Fibroblast of pulmonary artery (primary cell): ENCODE results near the gene CD226.
"Not testable (repeated sequence)": the region's sequence is repeated elsewhere in the genome, so short reads cannot be mapped to it uniquely, and the experiment has no call there.

Experiments
- DNase-seq: peaks from one replicate; pipeline ENCODE4 v3.0.0-alpha.2; 2010; ENCODE audit warnings: low read depth
- H3K4me3 ChIP-seq: replicated peaks from 2 replicates; pipeline ENCODE4 v1.5.1; 2011; ENCODE audit warnings: low read depth, mild to moderate bottlenecking, control low read depth, low read length, moderate library complexity
- CTCF ChIP-seq: IDR thresholded peaks from 2 replicates; pipeline ENCODE4 v1.5.1; 2011; ENCODE audit warnings: mild to moderate bottlenecking, control low read depth, low read length, inconsistent platforms; ENCODE audit errors: missing control alignments

CD226 gene

GRCh38 chr18:69985239-69985638, 37.6 kb upstream of the CD226 start:
- no peak overlapping the region for H3K4me3 ChIP-seq
- no peak for TF ChIP-seq CTCF

GRCh38 chr18:69982417-69982816, 34.7 kb upstream of the CD226 start:
- DNase-seq = no peak
- no peak for TF ChIP-seq CTCF
- H3K4me3 ChIP-seq = no peak overlapping the region

More at GRCh38 chr18:69985239-69985638, 37.6 kb upstream of the CD226 start:
- no peak for DNase-seq

GRCh38 chr18:69981948-69982347, 34.3 kb upstream of the CD226 start:
- H3K4me3 ChIP-seq = no peak overlapping the region
- TF ChIP-seq CTCF = no peak
- no peak for DNase-seq

- DNase-seq = no peak
- no peak overlapping the region for H3K4me3 ChIP-seq
- TF ChIP-seq CTCF = no peak
These were observed 33.5 kb upstream of the CD226 start for GRCh38 chr18:69980982-69981804.

GRCh38 chr18:69980509-69980908, 32.8 kb upstream of the CD226 start:
- no peak for DNase-seq
- no peak overlapping the region for H3K4me3 ChIP-seq
- TF ChIP-seq CTCF = no peak

GRCh38 chr18:69978732-69979715, 31.4 kb upstream of the CD226 start:
- no peak overlapping the region for H3K4me3 ChIP-seq
- no peak for TF ChIP-seq CTCF
- DNase-seq = no peak

- not testable (repeated sequence) for H3K4me3 ChIP-seq, DNase-seq
These were observed 27.6 kb upstream of the CD226 start for GRCh38 chr18:69975294-69975693.
